Measurements from ENCODE around the gene CCDC82.

- TF ChIP-seq POLR2AphosphoS5 (IDR thresholded peaks at IDR 0.05; ENCODE audit: low read depth, low read length) (no peak), CTCF (IDR thresholded peaks at IDR 0.05) (no peak), REST (IDR thresholded peaks at IDR 0.05; ENCODE audit: insufficient read depth in 1 of 2, low read depth in 2 of 2, low read length in 1 of 2) (no peak), SIN3A (IDR thresholded peaks at IDR 0.05; ENCODE audit: borderline replicate concordance, insufficient read depth, low read depth, low read length) (no peak), TCF7L2 (IDR thresholded peaks at IDR 0.05; ENCODE audit: low read depth, low read length) (no peak)
Measured at GRCh38 chr11:96337541-96338431, 51.9 kb downstream of the CCDC82 start.

Data from Panc1 (cell line).